ENCODE results near the gene LONRF3.

GRCh38 chrX:119013164-119013563 is 38.7 kb downstream of the LONRF3 start:
- no peak for TF ChIP-seq CTCF (IDR thresholded peaks at IDR 0.05)
- no peak for TF ChIP-seq POLR2A (IDR thresholded peaks at IDR 0.05)
- no peak for TF ChIP-seq POLR2AphosphoS5 (IDR thresholded peaks at IDR 0.05)
